ENCODE results near the gene DCTPP1. TPM values are rescaled to one million over a fixed set of nuclear protein-coding genes. Genes with fewer than 3 reads are reported as not detected.

Gene DCTPP1
- total and polyA plus RNA-seq, 2 of the 13 experiments (the other 11 are each of a cell fraction or from before 2014, with no cell fraction given) = 54.8 to 74.4 TPM

DNA sequence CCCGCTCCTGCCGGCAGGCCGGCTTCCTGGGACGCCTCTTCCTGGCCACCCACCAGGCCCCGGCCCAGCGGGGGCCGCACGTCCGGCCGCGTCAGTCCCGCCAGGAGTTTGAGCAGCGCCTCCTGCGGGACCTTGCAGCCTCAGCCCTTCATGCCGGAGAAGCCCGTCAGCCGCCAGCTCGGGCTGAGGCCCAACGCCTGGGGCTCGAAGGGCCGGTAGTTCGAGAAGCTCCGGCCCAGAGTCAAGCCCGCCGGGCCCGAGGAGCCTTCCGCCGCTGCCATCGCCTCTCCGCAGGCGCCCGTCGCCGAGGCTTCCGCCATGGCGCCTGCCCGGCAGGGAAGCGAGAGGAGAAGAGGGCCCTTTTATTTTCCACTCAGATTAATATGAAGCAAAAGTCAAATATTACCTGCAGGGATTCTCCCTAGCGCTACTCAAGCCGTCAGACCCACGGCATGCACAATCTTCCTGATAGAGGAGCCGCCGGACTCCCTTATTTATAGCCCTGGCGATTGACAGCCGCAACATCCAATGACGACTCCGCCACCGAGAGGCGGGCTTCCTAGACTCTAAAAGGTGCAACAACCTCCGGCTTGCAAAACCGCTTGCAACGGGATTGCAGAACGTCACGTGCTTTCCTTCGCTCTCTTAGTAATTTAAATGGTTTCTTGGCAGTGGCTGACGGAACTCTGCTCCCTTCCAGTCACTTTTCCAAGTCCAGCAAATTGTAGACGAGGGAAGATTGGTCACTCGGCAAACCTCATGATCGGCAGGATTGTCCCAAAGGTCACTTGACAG, 15.8 kb upstream of the DCTPP1 start, which contains the start of gene SEPHS2 (continued):
- TF ChIP-seq, protein P1, sequence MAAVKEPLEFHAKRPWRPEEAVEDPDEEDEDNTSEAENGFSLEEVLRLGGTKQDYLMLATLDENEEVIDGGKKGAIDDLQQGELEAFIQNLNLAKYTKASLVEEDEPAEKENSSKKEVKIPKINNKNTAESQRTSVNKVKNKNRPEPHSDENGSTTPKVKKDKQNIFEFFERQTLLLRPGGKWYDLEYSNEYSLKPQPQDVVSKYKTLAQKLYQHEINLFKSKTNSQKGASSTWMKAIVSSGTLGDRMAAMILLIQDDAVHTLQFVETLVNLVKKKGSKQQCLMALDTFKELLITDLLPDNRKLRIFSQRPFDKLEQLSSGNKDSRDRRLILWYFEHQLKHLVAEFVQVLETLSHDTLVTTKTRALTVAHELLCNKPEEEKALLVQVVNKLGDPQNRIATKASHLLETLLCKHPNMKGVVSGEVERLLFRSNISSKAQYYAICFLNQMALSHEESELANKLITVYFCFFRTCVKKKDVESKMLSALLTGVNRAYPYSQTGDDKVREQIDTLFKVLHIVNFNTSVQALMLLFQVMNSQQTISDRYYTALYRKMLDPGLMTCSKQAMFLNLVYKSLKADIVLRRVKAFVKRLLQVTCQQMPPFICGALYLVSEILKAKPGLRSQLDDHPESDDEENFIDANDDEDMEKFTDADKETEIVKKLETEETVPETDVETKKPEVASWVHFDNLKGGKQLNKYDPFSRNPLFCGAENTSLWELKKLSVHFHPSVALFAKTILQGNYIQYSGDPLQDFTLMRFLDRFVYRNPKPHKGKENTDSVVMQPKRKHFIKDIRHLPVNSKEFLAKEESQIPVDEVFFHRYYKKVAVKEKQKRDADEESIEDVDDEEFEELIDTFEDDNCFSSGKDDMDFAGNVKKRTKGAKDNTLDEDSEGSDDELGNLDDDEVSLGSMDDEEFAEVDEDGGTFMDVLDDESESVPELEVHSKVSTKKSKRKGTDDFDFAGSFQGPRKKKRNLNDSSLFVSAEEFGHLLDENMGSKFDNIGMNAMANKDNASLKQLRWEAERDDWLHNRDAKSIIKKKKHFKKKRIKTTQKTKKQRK (IDR thresholded peaks at IDR 0.05; ENCODE audit: low read length) = no peak
- TF ChIP-seq STAT5B (CRISPR knock-in tag; IDR thresholded peaks at IDR 0.05) (no peak), ZNF260 (CRISPR knock-in tag; IDR thresholded peaks at IDR 0.05; ENCODE audit: borderline replicate concordance, low read depth) (no peak), PHF8 (CRISPR knock-in tag; IDR thresholded peaks at IDR 0.05) (peak; percentile 79), ZNF230 (CRISPR knock-in tag; IDR thresholded peaks at IDR 0.05) (peak; percentile 79; the same call in 1 of the 2 replicates), GLI4 (CRISPR knock-in tag; IDR thresholded peaks at IDR 0.05; ENCODE audit: borderline replicate concordance) (0 out of 2 replicates have a peak, but pooled peaks have one; percentile 82), ATF7-NPFF (CRISPR knock-in tag; IDR thresholded peaks at IDR 0.05; ENCODE audit: low read depth) (peak; percentile 51; the same call in 1 of the 2 replicates), GABPA (IDR thresholded peaks at IDR 0.05; ENCODE audit: low read depth, low read length) (peak; percentile 24; the same call in 1 of the 2 replicates), GABPA (CRISPR knock-in tag; IDR thresholded peaks at IDR 0.05; ENCODE audit: low read depth) (peak; percentile 73), EEA1 (CRISPR knock-in tag; IDR thresholded peaks at IDR 0.05; ENCODE audit: borderline replicate concordance) (peak; percentile 82; the same call in 1 of the 2 replicates), ZNF44 (CRISPR knock-in tag; IDR thresholded peaks at IDR 0.05) (no peak), RBAK (CRISPR knock-in tag; IDR thresholded peaks at IDR 0.05) (0 out of 2 replicates have a peak, but pooled peaks have one; percentile 43), TMF1 (CRISPR knock-in tag; IDR thresholded peaks at IDR 0.05; ENCODE audit: low read depth) (0 out of 2 replicates have a peak, but pooled peaks have one; percentile 23), MATR3 (CRISPR knock-in tag; IDR thresholded peaks at IDR 0.05) (no peak), HOXA7 (CRISPR knock-in tag; IDR thresholded peaks at IDR 0.05) (no peak), ZNF556 (CRISPR knock-in tag; IDR thresholded peaks at IDR 0.05; ENCODE audit: borderline replicate concordance) (peak; percentile 44; the same call in 1 of the 2 replicates), ATAD3A (CRISPR knock-in tag; IDR thresholded peaks at IDR 0.05) (no peak), TBX2 (CRISPR knock-in tag; IDR thresholded peaks at IDR 0.05; ENCODE audit: borderline replicate concordance) (peak; percentile 41; the same call in 1 of the 2 replicates), MYC (CRISPR knock-in tag; IDR thresholded peaks at IDR 0.05; ENCODE audit: borderline replicate concordance) (peak; percentile 69), HNF4A (CRISPR knock-in tag; IDR thresholded peaks at IDR 0.05) (peak; percentile 75), ZNF749 (CRISPR knock-in tag; IDR thresholded peaks at IDR 0.05; ENCODE audit: borderline replicate concordance) (no peak), SNAPC2 (CRISPR knock-in tag; IDR thresholded peaks at IDR 0.05) (peak; percentile 47; the same call in 1 of the 2 replicates)
- TF ChIP-seq, protein P2, sequence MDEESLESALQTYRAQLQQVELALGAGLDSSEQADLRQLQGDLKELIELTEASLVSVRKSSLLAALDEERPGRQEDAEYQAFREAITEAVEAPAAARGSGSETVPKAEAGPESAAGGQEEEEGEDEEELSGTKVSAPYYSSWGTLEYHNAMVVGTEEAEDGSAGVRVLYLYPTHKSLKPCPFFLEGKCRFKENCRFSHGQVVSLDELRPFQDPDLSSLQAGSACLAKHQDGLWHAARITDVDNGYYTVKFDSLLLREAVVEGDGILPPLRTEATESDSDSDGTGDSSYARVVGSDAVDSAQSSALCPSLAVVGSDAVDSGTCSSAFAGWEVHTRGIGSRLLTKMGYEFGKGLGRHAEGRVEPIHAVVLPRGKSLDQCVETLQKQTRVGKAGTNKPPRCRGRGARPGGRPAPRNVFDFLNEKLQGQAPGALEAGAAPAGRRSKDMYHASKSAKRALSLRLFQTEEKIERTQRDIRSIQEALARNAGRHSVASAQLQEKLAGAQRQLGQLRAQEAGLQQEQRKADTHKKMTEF (CRISPR knock-in tag; IDR thresholded peaks at IDR 0.05) = peak; percentile 81
- TF ChIP-seq, protein P3, sequence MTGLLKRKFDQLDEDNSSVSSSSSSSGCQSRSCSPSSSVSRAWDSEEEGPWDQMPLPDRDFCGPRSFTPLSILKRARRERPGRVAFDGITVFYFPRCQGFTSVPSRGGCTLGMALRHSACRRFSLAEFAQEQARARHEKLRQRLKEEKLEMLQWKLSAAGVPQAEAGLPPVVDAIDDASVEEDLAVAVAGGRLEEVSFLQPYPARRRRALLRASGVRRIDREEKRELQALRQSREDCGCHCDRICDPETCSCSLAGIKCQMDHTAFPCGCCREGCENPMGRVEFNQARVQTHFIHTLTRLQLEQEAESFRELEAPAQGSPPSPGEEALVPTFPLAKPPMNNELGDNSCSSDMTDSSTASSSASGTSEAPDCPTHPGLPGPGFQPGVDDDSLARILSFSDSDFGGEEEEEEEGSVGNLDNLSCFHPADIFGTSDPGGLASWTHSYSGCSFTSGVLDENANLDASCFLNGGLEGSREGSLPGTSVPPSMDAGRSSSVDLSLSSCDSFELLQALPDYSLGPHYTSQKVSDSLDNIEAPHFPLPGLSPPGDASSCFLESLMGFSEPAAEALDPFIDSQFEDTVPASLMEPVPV (CRISPR knock-in tag; IDR thresholded peaks at IDR 0.05) = 0 out of 2 replicates have a peak, but pooled peaks have one; percentile 49

Measured in HepG2 (cell line).